ENCODE measurements around the gene GNG14.
"Not testable (repeated sequence)": the region's sequence is repeated elsewhere in the genome, so short reads cannot be mapped to it uniquely, and the experiment has no call there.

GNG14 gene

DNA sequence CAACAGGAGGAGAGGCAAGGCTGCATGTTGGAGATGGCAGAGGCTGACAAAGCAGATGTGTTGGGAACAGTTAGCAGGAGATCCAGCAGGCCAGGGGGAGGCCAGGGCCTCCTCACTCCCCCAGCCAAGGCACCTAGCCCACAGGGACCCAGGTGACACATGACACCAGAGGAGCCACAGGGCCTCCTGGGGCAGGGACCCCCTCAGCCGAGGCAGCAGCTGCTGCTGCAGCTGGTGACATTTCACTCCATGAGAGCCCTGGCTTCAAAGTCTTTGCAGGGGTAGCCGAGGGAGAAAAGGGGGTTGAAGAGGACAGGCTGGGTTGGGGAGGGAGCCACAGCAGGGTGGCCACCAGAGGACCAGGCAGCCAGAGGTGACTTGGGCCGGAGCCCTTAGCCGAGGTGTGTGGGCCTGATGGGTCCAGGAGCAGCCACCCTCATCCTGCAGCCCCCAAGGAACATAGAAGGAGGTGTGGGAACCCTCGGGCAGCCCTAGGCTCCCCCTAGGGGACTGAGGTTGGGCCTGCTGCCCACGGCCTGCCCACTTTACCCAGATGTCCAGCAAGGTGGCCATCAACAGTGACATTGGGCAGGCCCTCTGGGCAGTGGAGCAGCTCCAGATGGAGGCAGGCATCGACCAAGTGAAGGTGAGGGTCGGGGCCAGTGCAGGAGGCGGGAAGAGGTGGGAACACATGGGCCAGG lies at the start of gene GNG14:
TSS of gene GNG14 (plus strand) at position 503 of the 701 bp plus-strand sequence. CDS start at position 554, 51 bp downstream.
- DNase-seq (ENCODE audit: low read depth) = no peak

DNA sequence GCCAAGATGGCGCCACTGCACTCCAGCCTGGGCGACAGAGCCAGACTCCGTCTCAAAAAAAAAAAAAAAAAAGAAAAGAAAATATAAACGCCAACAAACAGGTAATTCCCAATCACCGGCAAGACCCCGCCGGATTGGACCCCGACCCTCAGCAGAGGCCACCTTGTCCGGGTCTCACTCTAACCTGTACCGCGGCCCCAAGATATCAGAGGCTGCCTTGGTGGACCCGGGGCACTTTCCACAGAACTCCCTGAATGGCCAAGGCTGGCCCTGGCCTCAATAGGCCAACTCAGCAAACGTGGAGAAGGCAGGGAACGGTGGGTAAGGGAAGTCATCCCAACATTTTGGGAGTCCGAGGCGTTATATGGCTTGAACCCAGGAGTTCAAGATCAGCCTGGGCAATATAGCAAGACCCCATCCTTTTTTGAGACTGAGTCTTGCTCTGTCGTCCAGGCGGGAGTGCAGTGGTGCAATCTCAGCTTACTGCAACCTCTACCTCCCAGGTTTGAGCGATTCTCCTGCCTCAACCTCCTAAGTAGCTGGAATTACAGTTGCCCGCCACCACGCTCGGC lies 49.1 kb upstream of the GNG14 start:
- no peak for DNase-seq (ENCODE audit: low read depth)

DNA sequence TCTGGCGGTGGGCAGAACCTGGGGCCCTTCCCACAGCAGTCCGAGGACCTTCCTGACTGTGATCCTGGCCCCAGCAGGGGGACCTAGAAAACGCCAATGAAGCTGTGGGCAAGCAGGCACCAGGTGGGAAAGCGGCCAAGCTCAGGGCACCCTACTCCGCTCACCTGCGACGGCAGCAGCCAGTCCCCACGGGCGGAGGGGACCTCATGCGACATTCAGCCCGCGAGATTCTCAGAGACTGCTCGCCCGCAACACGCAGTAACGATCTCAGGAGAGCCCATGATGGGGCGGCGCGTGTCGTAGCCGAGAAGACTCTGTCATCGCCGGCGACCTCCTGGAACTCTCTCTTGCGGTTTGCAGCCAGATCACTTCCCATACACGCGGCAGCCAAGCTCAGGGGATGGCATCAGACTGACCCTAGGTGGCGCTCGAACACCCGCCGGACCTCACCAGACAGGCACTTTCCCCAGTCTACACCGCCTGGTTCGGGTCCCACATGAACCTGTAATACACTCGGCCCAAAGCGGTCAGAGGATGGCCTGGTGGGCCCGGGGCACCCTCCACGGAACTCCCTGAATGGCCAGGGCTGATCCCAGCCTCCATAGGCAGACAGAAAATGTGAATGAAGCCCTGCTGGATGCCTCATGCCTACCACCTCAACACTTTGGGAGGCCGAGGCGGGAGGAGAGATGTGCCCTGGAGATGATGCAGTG lies 47.7 kb upstream of the GNG14 start:
- DNase-seq (ENCODE audit: low read depth) = peak; percentile 79

DNA sequence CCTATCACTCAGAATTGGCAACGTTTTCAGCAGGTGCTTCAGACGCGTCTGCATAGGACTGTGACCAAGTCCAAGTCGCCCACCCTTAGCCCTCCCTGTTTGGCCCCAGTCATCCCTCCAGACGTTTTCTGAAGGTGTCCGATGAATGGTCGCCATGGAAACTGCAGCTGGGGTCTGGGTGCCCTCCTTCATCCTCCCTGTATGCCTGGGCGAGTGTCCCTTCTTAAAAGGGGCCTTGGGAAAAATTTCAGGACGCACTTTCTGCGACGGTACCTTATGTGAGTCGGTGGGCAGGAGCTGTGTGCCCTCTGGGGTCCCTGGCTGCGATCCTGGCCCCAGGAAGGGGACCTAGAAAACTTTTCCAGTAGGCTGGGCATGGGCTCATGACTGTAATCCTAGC lies 46.3 kb upstream of the GNG14 start:
- no peak for DNase-seq (ENCODE audit: low read depth)

DNA sequence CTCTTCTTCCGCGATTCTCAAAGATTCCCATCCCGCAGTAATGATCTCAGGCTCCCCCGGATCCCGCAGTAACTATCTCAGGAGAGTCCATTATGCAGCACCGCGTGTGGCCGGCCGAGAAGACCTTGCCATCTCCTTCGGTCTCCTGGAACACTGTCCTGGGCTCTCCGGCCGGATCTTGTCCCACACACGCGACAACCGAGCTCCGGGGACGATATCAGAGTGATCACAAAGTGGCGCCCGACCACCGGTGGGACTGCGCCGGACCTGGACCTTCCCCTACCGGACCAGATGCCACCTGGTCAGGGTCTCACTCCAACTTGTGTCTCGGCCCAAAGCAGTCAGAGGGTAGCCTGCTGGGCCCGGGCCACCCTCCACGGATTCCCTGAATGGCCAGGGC lies 45.3 kb upstream of the GNG14 start:
- no peak for DNase-seq (ENCODE audit: low read depth)

DNA sequence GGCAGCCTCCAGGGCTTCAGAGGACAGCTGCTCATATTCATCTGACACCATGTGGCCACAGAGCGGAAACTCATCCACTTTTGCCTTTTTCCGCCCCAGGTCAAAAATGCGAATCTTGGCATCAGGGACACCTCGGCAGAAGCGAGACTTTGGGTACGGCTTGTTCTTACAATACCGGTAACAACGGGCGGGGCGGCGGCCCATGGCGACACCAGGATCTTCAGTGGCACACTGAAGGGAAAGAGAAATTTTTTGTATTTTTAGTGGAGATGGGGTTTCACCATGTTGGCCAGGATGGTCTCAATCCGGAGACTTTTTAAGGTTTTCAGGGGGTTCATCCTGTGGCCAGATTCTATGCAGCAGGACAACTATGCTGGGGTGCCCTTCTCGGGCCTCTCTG lies 44.1 kb upstream of the GNG14 start:
- DNase-seq (ENCODE audit: low read depth) = not testable (repeated sequence)

DNA sequence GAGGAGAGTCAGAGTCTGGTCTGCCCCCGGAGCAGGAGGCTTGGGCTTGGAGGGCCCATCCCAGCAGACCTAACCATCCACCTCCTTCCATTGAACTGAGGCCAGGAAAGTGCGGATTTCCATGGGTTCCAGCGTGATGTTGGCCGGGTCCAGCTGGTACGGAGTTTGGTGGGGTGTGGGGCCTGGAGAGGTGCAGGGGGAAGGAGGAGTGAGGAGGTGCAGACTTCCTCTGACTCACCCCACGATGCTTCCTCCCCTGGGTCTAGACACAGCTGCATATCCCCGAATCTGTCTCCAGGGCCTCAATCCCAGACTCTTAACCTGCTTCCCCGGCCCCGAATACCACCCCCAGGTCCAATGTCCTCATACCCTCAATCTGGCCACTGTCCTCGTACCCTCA lies 41.2 kb upstream of the GNG14 start:
- DNase-seq (ENCODE audit: low read depth) = no peak

DNA sequence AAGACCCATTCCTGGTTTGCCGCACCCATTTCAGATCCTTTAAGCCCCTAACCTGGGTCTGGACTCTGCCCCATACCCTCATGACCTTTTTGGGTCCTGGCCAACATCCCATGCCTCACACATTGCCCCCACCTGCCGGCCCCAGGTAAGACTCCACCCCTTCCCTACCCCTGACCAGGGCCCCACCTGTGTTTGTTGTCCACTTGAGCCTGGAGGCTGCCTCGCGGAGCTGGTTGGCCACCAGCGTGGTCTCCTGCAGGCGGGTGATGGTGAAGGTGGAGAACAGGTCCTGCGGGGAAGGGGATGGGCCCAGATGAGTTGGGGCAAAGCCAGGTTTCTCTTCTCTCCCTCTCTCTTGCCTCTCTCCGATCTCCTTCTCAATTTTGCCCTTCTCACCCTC lies 40.8 kb upstream of the GNG14 start:
- no peak for DNase-seq (ENCODE audit: low read depth)

DNA sequence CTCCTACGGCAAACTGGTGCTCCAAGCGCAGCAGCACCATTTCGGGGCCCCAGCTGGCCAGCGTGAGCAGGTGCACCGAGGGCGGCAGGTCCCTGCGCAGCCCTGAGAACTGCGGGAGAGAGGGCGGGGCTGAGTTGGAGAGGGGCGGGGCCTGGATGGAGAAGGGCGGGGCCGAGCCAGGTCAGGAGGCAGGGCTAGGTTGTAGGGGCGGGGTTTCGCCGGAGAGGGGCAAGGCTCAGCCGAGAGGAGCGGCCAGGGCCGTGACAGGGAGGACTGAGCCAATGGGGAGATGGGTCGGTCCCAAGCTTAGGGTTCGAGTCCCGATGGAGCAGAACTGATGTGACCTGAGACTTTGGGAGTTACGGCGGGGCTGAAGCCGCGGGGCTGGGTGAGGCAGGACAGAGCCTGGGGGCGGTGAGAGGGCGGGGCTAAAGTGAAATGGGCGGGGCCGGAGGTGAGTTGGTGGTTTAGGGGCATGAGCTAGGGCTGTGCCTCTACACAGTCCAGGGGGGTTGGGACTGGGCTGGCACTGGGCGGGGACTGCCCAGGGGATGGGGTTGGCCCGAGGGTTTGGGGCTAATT lies 40.2 kb upstream of the GNG14 start:
- no peak for DNase-seq (ENCODE audit: low read depth)

DNA sequence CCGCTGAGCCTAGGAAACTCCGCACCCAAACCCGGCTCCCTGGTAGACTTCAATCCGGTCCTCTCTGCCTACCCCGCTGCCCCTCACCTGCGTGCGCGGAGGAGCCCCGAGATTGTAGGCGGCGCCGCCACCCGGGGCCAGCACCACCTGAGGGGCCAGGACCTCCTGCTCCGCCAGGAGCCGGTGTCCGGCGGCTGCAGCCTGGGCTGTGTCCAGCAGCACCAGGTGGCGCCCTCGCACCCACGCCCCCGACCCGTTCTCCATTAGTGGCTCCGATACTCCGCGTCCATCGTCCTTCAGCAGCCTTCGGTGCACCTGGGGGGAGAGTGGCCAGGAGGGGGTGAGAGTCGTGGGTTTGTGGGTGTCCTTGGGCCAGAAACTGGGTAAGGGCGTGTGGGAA lies 39.7 kb upstream of the GNG14 start:
- no peak for DNase-seq (ENCODE audit: low read depth)

DNA sequence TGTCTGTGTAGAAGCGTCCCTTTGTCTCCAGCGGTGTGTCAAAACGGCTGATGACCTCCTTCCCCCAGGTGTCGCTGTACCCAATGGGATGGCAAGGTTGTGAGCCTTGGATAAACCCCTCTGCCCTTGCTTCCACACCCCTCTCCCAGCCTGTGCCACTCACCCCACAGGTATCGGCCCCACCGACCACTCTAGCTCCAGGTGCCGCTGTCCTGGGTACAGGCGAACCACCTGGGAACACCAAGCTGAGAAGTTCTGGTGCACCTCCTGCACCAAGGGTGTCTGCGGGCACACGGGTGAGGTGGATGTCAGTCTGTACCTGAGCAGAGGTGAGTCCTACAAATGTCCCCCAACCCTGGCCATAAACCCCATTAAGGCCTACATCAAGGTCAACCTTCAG lies 37.9 kb upstream of the GNG14 start:
- DNase-seq (ENCODE audit: low read depth) = no peak

DNA sequence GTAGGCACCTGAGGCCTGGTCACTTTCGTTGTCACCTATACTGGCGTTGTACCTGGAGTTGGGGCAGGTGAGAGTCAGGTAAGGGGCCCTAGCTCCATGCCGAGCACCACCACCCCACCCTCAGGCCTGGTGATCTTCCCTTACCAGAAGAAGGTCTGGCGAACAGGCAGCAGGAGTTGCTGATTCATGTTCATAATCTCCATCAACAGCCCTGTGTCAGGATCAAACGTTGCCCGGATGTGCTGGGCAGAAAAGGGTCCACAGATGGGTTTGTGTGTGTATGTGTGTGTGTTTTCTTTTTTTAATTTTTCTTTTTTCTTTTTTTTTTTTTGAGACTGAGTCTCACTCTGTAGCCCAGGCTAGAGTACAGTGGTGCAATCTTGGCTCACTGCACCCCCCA lies 35.6 kb upstream of the GNG14 start:
- DNase-seq (ENCODE audit: low read depth) = no peak

DNA sequence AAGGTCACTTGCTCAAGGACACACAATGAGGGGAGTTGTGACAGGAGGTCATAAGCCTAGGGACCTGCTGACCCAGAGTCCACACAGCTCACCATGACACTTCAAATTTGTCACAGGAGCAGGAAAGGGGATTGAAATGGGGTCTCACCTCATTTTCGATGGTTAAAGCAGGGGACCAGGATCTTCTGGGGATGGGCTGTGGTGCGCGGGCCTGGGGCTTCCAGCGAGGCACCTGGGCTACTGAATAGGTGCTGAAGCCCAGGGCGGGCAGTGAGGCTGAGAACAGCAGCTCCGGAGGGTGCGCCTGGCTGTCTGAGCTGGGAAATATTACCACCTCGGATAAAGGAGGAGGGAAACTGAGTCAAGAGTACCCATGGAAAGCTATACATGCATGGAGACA lies 32.3 kb upstream of the GNG14 start:
- DNase-seq (ENCODE audit: low read depth) = no peak

DNA sequence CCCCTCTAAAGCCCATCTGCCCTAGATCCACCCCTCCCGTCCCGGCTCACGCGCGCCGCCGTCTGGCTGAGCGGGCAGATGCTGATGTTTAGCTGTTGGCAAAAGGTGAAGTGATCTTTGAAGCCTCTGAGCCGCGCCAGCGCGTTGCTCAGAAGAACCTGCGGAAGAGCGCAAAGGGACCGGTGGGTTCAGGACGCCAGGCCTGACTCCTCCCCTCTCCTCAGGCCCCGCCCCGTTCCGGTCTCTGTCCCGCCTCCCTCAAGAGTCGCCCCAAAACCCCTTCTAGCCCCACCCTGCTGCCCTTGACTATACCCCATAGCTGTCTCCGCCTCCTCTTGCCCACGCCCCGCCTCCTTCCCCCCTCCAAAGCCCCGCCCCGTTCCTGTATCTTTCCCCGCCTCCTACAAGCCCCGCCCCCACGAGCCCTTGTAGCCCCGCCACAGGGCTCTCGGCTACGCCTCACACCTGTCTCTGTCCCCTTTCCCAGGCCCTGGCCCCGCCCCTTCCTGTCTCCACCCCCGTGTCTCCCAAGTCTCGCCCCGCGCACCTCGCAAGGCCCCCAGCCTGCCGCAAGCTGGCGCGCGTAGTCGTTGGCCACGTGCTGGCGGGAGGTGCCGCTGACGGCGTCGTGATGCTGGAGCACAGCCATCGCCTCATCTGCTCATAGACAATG lies 30.8 kb upstream of the GNG14 start:
- no peak for DNase-seq (ENCODE audit: low read depth)

DNA sequence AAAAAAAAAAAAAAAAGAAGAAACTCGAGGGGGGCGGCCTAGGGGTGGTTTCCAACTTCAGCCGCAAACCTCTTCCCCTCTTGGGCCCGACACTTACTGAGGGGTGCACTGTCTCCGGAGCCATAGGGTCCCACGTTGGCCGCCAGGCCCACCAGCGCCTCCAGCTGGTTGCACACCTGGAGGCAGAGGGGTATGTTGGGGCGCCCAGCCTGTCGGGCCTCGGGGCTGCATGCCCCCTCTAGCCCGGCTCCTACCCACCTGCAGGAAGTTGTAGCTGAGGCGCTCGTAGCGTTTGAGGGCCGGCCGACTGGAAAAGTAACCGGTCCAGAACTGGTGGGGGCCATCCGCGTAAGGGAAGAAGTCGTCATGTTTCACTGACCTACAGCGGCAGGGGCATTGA lies 29.8 kb upstream of the GNG14 start:
- no peak for DNase-seq (ENCODE audit: low read depth)

DNA sequence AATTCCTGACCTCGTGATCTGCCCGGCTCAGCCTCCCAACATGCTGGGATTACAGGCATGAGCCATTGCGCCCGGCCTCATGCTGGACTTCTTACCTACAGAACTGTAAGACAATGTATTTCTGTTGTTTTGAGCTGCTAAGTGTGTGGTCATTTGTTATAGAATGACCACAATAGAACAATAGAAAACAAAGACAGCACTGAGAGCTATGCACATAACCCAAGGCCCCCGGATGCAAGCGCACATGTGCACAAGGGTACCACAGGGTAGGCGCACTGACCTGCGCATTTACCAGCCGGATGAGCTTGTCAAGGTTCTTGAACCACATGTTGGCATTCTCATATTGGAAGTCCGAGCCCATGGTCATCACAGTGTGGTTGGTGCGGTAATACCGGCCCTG lies 26.8 kb upstream of the GNG14 start:
- no peak for DNase-seq (ENCODE audit: low read depth)

DNA sequence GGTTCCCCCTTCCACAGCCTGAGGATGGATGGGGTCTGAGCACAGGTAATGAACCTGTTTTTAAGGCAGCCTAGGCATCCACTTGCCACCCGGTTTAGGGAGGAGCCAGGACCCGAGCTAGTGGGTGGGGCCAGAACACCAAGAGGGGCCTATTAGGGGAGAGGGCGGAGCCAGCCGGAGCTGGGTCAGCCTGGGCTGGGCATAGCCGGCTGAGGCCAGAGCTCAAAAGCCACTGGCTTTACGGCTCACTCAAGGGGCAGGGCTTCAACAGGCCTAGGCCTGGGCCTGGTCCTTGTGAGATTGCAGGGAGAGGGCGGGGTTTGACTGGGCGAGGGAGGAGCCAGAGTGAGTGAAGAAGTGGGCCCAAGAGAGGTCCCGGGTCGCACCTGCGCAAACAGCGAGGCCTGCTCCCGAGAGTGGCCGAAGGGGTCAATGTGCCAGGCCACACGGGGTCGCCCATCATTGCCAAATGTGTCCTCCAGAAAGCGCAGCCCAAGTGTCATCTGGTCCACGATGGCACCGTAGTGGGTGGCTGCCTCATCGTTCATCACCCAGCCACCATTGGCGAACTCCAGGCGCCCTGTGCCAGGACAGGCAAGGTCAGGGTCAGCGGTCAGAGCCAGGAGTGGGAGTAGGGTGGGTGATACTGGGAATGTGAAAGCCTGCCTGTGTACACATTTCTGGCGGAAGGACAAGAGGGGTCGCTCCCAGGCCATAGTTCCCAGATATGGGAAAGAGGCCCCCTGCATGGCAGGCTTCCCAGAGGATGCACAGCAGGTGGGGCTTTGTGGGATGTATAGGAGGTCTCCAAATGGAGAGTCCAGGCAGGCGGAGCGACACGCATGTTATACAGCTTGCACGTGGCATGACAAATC lies 23.2 kb upstream of the GNG14 start:
- no peak for DNase-seq (ENCODE audit: low read depth)

DNA sequence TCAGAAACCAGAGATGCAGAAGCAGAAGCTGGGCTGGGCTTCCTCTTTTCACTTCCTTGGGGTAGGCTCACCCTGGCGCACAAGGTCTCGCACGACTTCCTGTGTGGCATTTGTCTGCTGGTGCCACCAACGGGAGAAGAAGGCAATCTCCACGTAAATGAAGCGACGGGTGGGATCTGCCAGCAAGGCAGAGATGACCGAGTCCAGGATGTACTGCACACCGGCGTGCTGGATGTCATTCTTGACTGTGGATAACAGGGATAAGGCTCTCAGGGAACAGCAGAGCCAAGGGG lies 22.6 kb upstream of the GNG14 start:
- DNase-seq (ENCODE audit: low read depth) = no peak

DNA sequence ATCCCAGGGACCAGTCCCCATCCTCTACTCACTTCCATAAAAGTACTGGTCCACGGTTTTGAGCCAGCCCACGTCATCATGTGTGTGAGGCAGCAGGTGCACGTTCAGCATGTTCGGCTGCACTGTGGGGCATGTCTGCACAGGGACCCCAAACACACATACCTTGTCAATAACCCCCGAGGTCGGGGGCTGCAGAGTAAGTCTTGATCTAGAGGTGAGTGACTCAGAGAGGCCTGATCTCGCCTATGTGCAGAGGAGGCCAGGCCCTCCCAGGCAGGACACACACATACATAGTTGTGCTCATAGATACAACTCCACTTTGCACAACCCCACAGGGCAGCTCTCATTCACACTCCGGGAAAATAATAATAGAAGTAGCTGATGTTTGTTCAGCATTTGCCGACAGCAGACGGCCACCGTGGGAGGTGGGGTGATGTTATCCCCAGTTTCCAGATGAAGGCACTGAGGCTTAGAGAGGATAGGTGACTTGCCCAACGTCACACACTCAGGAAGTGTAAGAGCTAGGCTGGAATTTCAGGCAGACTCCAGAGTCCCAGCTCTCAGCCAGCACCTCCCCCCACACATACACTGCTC lies 22.0 kb upstream of the GNG14 start:
- DNase-seq (ENCODE audit: low read depth) = no peak

DNA sequence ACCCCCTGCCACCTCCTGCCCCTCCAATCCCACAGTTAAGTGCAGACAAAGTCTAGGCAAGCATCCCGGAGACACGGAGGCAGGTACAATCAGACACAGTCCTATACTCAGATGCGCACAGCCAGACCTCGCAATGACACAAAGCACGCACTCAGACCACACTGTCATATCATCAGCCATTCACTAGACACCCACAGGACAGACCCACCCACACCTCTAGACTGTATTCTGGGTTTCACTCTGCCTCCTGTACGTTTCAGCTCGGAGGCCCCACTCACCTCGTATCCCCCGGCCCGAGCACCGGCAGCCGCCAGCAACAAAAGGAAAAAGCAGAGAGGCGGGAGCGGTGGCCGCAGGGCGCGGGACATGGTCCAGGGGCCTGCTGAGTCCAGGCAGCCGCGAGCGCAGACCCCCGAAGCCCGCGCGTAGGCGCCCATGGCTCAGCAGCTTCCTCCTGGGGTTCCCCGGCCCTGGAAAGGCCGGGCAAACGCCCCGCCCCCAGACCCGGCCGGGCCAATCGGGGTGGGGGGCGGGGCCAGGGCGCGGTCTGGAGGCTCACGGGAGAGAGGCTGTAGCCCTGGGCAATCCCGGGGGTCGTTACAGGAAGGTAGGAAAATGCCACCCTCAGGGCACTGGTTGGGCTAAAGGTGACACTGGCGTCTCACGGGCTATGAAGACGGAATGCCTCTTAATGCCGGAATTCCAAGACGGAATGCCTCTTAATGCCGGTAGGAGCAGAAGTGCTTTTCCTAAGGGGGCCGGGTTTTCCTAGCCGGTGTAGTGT lies 21.3 kb upstream of the GNG14 start, which contains the start of the genes MAN2B1 and WDR83:
TSS of gene MAN2B1 (minus strand) at position 478 of the 784 bp plus-strand sequence. CDS start at position 437, 41 bp downstream.
TSS of gene WDR83 (plus strand) at position 543 of the 784 bp plus-strand sequence. CDS start 2,984 bp downstream, outside the sequence.
- DNase-seq (ENCODE audit: low read depth) = peak; percentile 76

Data from activated T-helper 9 cell treated with anti-CD3 and anti-CD28 coated beads, Interleukin-2, amount 50 U/mL, for 16 hours (primary cell).